HepG2 (cell line): ENCODE data around the gene MRPL3. TPM values are rescaled to one million over a fixed set of nuclear protein-coding genes. Genes with fewer than 3 reads are reported as not detected.

Source experiments
- RELA ChIP-seq: sonication (generic); formaldehyde crosslinking; IDR thresholded peaks from 2 replicates; pipeline ENCODE4 v1.4.0; 2020; ENCODE audit warnings: missing genetic modification reagents
- SIN3A ChIP-seq: IDR thresholded peaks from 2 replicates; pipeline ENCODE4 v1.6.1; 2011; ENCODE audit warnings: low read depth, mild to moderate bottlenecking, control low read depth, low read length, borderline replicate concordance
- SRF ChIP-seq: IDR thresholded peaks from 2 replicates; pipeline ENCODE4 v1.6.1; 2011; ENCODE audit warnings: mild to moderate bottlenecking, low read depth, low read length, moderate library complexity
- SSRP1 ChIP-seq: IDR thresholded peaks from 2 replicates; pipeline ENCODE4 v1.6.1; 2016; ENCODE audit warnings: control low read depth
- TBL1XR1 ChIP-seq: fragments of 150-350 bp; IDR thresholded peaks from 2 replicates; pipeline ENCODE4 v1.6.1; 2014; ENCODE audit warnings: borderline replicate concordance, low read length; ENCODE audit not compliant: partially characterized antibody
- ZMYM2 ChIP-seq: sonication (generic); formaldehyde crosslinking; IDR thresholded peaks from 2 replicates; pipeline ENCODE4 v1.8.0; 2022; ENCODE audit warnings: mild to moderate bottlenecking, missing genetic modification reagents
- ZNF180 ChIP-seq: sonication (generic); formaldehyde crosslinking; IDR thresholded peaks from 2 replicates; pipeline ENCODE4 v1.4.0; 2020; ENCODE audit warnings: low read depth, missing genetic modification reagents, borderline replicate concordance
- ZNF224 ChIP-seq: sonication (generic); formaldehyde crosslinking; IDR thresholded peaks from 2 replicates; pipeline ENCODE4 v1.5.0; 2020; ENCODE audit warnings: mild to moderate bottlenecking, missing genetic modification reagents
- ZNF766 ChIP-seq: sonication (generic); formaldehyde crosslinking; IDR thresholded peaks from 2 replicates; pipeline ENCODE4 v1.5.0; 2020; ENCODE audit warnings: missing genetic modification reagents, borderline replicate concordance
- ZNF782 ChIP-seq: sonication (generic); formaldehyde crosslinking; IDR thresholded peaks from 2 replicates; pipeline ENCODE4 v1.4.0; 2020; ENCODE audit warnings: missing genetic modification reagents, mild to moderate bottlenecking, borderline replicate concordance
- polyA plus RNA-seq, 8 experiments: library from polyadenylated mRNA; depleted of rRNA in 3 of 8; stranded (reverse) in 7 of 8; unstranded in 1 of 8; fragments of >200 nt; fragmentation: Illumina TruSeq in 4 of 8; extraction: Trizol in 4 of 8; gene quantifications; 2 replicates each; pipeline versions ENCODE4 v1.2.1 to v1.2.3, GENCODE V29; 2011 to 2016; ENCODE audit warnings: low read depth in 4 of 8, missing spikeins in 1 of 8, mixed read lengths in 1 of 8; ENCODE audit not compliant: insufficient read depth in 1 of 8
- total RNA-seq, 5 experiments: library from RNA; depleted of rRNA; stranded (reverse); fragments of >200 nt; fragmentation: Illumina TruSeq; extraction: Trizol; gene quantifications; 2 replicates each; pipeline ENCODE4 v1.2.3, GENCODE V29; 2016; ENCODE audit warnings: low read depth in 1 of 5
- TF ChIP-seq, protein P1 (sequence below): sonication (generic); formaldehyde crosslinking; IDR thresholded peaks from 2 replicates; pipeline ENCODE4 v1.8.0; 2022; ENCODE audit warnings: missing genetic modification reagents, mild to moderate bottlenecking, moderate library complexity, borderline replicate concordance
- TF ChIP-seq, protein P2 (sequence below): sonication (generic); formaldehyde crosslinking; IDR thresholded peaks from 2 replicates; pipeline ENCODE4 v1.4.0; 2020; ENCODE audit warnings: mild to moderate bottlenecking, missing genetic modification reagents, borderline replicate concordance
- TF ChIP-seq, protein P3 (sequence below): sonication (generic); formaldehyde crosslinking; IDR thresholded peaks from 2 replicates; pipeline ENCODE4 v1.4.0; 2020; ENCODE audit warnings: mild to moderate bottlenecking, missing genetic modification reagents
- TF ChIP-seq, protein P4 (sequence below): sonication (generic); formaldehyde crosslinking; IDR thresholded peaks from 2 replicates; pipeline ENCODE4 v1.4.0; 2020; ENCODE audit warnings: mild to moderate bottlenecking, low read depth, missing genetic modification reagents

Gene MRPL3
- total and polyA plus RNA-seq, 2 of the 13 experiments (the other 11 are each of a cell fraction or from before 2014, with no cell fraction given): 114 to 172 TPM

GRCh38 chr3:131502530-131503319 is at the start of gene MRPL3 (continued):
- TF ChIP-seq, protein P1, sequence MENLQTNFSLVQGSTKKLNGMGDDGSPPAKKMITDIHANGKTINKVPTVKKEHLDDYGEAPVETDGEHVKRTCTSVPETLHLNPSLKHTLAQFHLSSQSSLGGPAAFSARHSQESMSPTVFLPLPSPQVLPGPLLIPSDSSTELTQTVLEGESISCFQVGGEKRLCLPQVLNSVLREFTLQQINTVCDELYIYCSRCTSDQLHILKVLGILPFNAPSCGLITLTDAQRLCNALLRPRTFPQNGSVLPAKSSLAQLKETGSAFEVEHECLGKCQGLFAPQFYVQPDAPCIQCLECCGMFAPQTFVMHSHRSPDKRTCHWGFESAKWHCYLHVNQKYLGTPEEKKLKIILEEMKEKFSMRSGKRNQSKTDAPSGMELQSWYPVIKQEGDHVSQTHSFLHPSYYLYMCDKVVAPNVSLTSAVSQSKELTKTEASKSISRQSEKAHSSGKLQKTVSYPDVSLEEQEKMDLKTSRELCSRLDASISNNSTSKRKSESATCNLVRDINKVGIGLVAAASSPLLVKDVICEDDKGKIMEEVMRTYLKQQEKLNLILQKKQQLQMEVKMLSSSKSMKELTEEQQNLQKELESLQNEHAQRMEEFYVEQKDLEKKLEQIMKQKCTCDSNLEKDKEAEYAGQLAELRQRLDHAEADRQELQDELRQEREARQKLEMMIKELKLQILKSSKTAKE: peak; percentile 46
- TF ChIP-seq SIN3A (peak; percentile 87; the same call in 1 of the 2 replicates), SRF (peak; percentile 66; the same call in 1 of the 2 replicates), ZNF180 (CRISPR knock-in tag) (no peak; the same call in 1 of the 2 replicates), TBL1XR1 (peak; percentile 78), RELA (CRISPR knock-in tag) (no peak), ZNF766 (CRISPR knock-in tag) (peak; percentile 95), ZNF782 (CRISPR knock-in tag) (peak; percentile 73; the same call in 1 of the 2 replicates), ZNF224 (peak; percentile 88; the same call in 1 of the 2 replicates), ZMYM2 (CRISPR knock-in tag) (no peak), SSRP1 (no peak)
- TF ChIP-seq, protein P2, sequence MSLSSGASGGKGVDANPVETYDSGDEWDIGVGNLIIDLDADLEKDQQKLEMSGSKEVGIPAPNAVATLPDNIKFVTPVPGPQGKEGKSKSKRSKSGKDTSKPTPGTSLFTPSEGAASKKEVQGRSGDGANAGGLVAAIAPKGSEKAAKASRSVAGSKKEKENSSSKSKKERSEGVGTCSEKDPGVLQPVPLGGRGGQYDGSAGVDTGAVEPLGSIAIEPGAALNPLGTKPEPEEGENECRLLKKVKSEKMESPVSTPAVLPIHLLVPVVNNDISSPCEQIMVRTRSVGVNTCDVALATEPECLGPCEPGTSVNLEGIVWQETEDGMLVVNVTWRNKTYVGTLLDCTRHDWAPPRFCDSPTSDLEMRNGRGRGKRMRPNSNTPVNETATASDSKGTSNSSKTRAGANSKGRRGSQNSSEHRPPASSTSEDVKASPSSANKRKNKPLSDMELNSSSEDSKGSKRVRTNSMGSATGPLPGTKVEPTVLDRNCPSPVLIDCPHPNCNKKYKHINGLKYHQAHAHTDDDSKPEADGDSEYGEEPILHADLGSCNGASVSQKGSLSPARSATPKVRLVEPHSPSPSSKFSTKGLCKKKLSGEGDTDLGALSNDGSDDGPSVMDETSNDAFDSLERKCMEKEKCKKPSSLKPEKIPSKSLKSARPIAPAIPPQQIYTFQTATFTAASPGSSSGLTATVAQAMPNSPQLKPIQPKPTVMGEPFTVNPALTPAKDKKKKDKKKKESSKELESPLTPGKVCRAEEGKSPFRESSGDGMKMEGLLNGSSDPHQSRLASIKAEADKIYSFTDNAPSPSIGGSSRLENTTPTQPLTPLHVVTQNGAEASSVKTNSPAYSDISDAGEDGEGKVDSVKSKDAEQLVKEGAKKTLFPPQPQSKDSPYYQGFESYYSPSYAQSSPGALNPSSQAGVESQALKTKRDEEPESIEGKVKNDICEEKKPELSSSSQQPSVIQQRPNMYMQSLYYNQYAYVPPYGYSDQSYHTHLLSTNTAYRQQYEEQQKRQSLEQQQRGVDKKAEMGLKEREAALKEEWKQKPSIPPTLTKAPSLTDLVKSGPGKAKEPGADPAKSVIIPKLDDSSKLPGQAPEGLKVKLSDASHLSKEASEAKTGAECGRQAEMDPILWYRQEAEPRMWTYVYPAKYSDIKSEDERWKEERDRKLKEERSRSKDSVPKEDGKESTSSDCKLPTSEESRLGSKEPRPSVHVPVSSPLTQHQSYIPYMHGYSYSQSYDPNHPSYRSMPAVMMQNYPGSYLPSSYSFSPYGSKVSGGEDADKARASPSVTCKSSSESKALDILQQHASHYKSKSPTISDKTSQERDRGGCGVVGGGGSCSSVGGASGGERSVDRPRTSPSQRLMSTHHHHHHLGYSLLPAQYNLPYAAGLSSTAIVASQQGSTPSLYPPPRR (CRISPR knock-in tag): no peak
- TF ChIP-seq, protein P3, sequence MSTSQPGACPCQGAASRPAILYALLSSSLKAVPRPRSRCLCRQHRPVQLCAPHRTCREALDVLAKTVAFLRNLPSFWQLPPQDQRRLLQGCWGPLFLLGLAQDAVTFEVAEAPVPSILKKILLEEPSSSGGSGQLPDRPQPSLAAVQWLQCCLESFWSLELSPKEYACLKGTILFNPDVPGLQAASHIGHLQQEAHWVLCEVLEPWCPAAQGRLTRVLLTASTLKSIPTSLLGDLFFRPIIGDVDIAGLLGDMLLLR (CRISPR knock-in tag): peak; percentile 97
- TF ChIP-seq, protein P4, sequence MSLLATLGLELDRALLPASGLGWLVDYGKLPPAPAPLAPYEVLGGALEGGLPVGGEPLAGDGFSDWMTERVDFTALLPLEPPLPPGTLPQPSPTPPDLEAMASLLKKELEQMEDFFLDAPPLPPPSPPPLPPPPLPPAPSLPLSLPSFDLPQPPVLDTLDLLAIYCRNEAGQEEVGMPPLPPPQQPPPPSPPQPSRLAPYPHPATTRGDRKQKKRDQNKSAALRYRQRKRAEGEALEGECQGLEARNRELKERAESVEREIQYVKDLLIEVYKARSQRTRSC (CRISPR knock-in tag): peak; percentile 86; the same call in 1 of the 2 replicates
